Nucleus accumbens (tissue), 56 donors: Measurements from ENCODE around the gene NOS3.

Source experiments
- DNase-seq, 56 donors: peaks; one replicate each; lab custom pipeline; 2025; lab: John Stamatoyannopoulos, UW

NOS3 gene

GRCh38 chr7:150963707-150964559, 26.9 kb upstream of the NOS3 start:
- no peak for DNase-seq

GRCh38 chr7:150964593-150965111, 26.2 kb upstream of the NOS3 start:
- DNase-seq, result peak in 1 of 56 donors; percentile 10

GRCh38 chr7:150965273-150965830, 25.5 kb upstream of the NOS3 start:
- DNase-seq, result no peak

GRCh38 chr7:150966002-150966401, 24.8 kb upstream of the NOS3 start:
- no peak for DNase-seq

- no peak for DNase-seq
Measured at GRCh38 chr7:150967349-150967748, 23.5 kb upstream of the NOS3 start.

- DNase-seq, result no peak
Measured at GRCh38 chr7:150968056-150968733, 22.6 kb upstream of the NOS3 start.

GRCh38 chr7:150968734-150969372, 22.0 kb upstream of the NOS3 start:
- peak in 1 of 56 donors; percentile 18 for DNase-seq

GRCh38 chr7:150969475-150969874, 21.3 kb upstream of the NOS3 start:
- DNase-seq, result no peak

GRCh38 chr7:150970424-150970823, 20.4 kb upstream of the NOS3 start:
- DNase-seq, result no peak

- DNase-seq, result peak in 10 of 56 donors; percentile 13 to 57 (median 27)
Measured at GRCh38 chr7:150971242-150972022, 19.4 kb upstream of the NOS3 start.

GRCh38 chr7:150972023-150972468, 18.8 kb upstream of the NOS3 start:
- DNase-seq, result peak in 51 of 56 donors; percentile 14 to 88 (median 69)

GRCh38 chr7:150972741-150973140, 18.1 kb upstream of the NOS3 start:
- DNase-seq, result no peak

GRCh38 chr7:150973571-150974451, 17.0 kb upstream of the NOS3 start:
- peak in 11 of 56 donors; percentile 19 to 52 (median 39) for DNase-seq

GRCh38 chr7:150974468-150975391, 16.1 kb upstream of the NOS3 start:
- peak in 41 of 56 donors; percentile 20 to 75 (median 55) for DNase-seq

GRCh38 chr7:150975536-150976319, 15.1 kb upstream of the NOS3 start:
- DNase-seq, result no peak

- DNase-seq, result peak in 1 of 56 donors; percentile 23
Measured at GRCh38 chr7:150976529-150977381, 14.1 kb upstream of the NOS3 start.
